RWPE1 (cell line): ENCODE data around the gene DYNLL1.

Experiments used
- CTCF ChIA-PET: fragments of 350-600 bp; sonication (Branson Sonifier 250); formaldehyde crosslinking; extraction: SDS; loops from one replicate; lab custom pipeline; 2021; lab: Yijun Ruan, JAX
- POLR2A ChIA-PET: fragments of 400-600 bp; formaldehyde crosslinking; extraction: SDS; loops from one replicate; lab custom pipeline; 2020; ENCODE audit warnings: antibody characterized with exemption; ENCODE audit not compliant: low non-redundant PET; lab: Yijun Ruan, JAX
- DNase-seq: peaks from one replicate; pipeline ENCODE4 v3.0.0; 2012; ENCODE audit warnings: low spot score
- H3K27ac ChIP-seq: fragments of 450-650 bp; 2 replicates; pipeline ENCODE4 v1.5.1; 2017
- CTCF ChIP-seq: fragments of 450-650 bp; conservative IDR thresholded peaks from 2 replicates; pipeline ENCODE4 v1.5.1; 2017; ENCODE audit warnings: low read depth, mild to moderate bottlenecking

DYNLL1 gene

GRCh38 chr12:120534703-120535655 lies 39.1 kb downstream of the DYNLL1 start:
- DNase-seq: peak; percentile 77
- CTCF ChIA-PET: interaction anchor here (0.5 to 1.1 kb wide), 3 partner anchors 23 to 210 kb away, joined by 3 to 12 read pairs (median 4); partner anchors contain the start of gene POP5
- POLR2A ChIA-PET: interaction anchor here (0.6 kb wide), 1 partner anchor 332 kb away, joined by 9 read pairs; no protein-coding TSS in a partner anchor
- H3K27ac ChIP-seq: peak overlapping the region; percentile 86
- TF ChIP-seq CTCF: no peak

GRCh38 chr12:120536064-120536791 lies 40.3 kb downstream of the DYNLL1 start:
- POLR2A ChIA-PET: no interaction called here
- CTCF ChIA-PET: interaction anchor here (0.6 to 1.1 kb wide), 3 partner anchors 45 to 570 kb away, joined by 3 to 6 read pairs (median 6); partner anchors contain the start of gene POP5
- H3K27ac ChIP-seq: no peak overlapping the region
- no peak for TF ChIP-seq CTCF
- DNase-seq: no peak

- H3K27ac ChIP-seq: no peak overlapping the region
- DNase-seq: no peak
- TF ChIP-seq CTCF: no peak
- CTCF ChIA-PET: interaction anchor here (0.7 kb wide), 1 partner anchor 68 kb away, joined by 3 read pairs; no protein-coding TSS in a partner anchor
- POLR2A ChIA-PET: no interaction called here
Measured at GRCh38 chr12:120537856-120538220, 41.9 kb downstream of the DYNLL1 start.

GRCh38 chr12:120538281-120539156 lies 42.6 kb downstream of the DYNLL1 start:
- TF ChIP-seq CTCF: no peak
- H3K27ac ChIP-seq: peak overlapping the region; percentile 40; the same call in 1 of the 2 replicates
- peak; percentile 68 for DNase-seq
- CTCF ChIA-PET: interaction anchor here (0.5 to 0.8 kb wide), 3 partner anchors 11 to 173 kb away, joined by 3 read pairs; no protein-coding TSS in a partner anchor
- POLR2A ChIA-PET: interaction anchor here (0.6 kb wide), 1 partner anchor 18 kb away, joined by 7 read pairs; no protein-coding TSS in a partner anchor

- TF ChIP-seq CTCF: no peak
- ChIA-PET POLR2A (interaction anchor here (0.6 kb wide), 1 partner anchor 17 kb away, joined by 7 read pairs; no protein-coding TSS in a partner anchor), CTCF (interaction anchor here (0.5 to 0.8 kb wide), 2 partner anchors 12 to 174 kb away, joined by 3 read pairs; no protein-coding TSS in a partner anchor)
- DNase-seq: peak; percentile 33
- no peak overlapping the region for H3K27ac ChIP-seq
Measured at GRCh38 chr12:120539303-120539702, 43.4 kb downstream of the DYNLL1 start.
